B cell (primary cell): ENCODE data around the gene INPP1.

Source experiments
- CTCF ChIP-seq: fragments of 200-600 bp; IDR thresholded peaks from one replicate; pipeline ENCODE4 v1.8.0; 2022; ENCODE audit warnings: antibody characterized with exemption, mild to moderate bottlenecking
- EZH2 ChIP-seq: IDR thresholded peaks from 2 replicates; pipeline ENCODE4 v1.6.1; 2012; ENCODE audit warnings: borderline replicate concordance, low read depth, mild to moderate bottlenecking, moderate library complexity, low read length; ENCODE audit not compliant: insufficient read depth, poor library complexity, severe bottlenecking

- TF ChIP-seq EZH2 = no peak
- no peak for TF ChIP-seq CTCF
Observed at GRCh38 chr2:190350371-190350770, 7.0 kb downstream of the INPP1 start.
